NCI-H524 treated with DMSO at 0.1 percent for 48 hours (cell line): ENCODE data around the gene GALNT11.
"Not testable (repeated sequence)": the region's sequence is repeated elsewhere in the genome, so short reads cannot be mapped to it uniquely, and the experiment has no call there.

ENCODE experiments used
- DNase-seq: peaks from one replicate; lab custom pipeline; 2025; lab: John Stamatoyannopoulos, UW

GALNT11 gene

GRCh38 chr7:152027491-152028365, 2.3 kb downstream of the GALNT11 start:
- not testable (repeated sequence) for DNase-seq

GRCh38 chr7:152030059-152030458, 4.6 kb downstream of the GALNT11 start:
- not testable (repeated sequence) for DNase-seq

GRCh38 chr7:152030639-152031038, 5.2 kb downstream of the GALNT11 start:
- DNase-seq, result not testable (repeated sequence)

GRCh38 chr7:152035817-152036216, 10.3 kb downstream of the GALNT11 start:
- DNase-seq, result no peak

- DNase-seq, result not testable (repeated sequence)
Measured at GRCh38 chr7:152038410-152038809, 12.9 kb downstream of the GALNT11 start.

GRCh38 chr7:152043086-152043485, 17.6 kb downstream of the GALNT11 start:
- not testable (repeated sequence) for DNase-seq

GRCh38 chr7:152044909-152045308, 19.4 kb downstream of the GALNT11 start:
- not testable (repeated sequence) for DNase-seq

GRCh38 chr7:152046531-152046930, 21.1 kb downstream of the GALNT11 start:
- DNase-seq, result no peak

- DNase-seq, result no peak
Measured at GRCh38 chr7:152048051-152048450, 22.6 kb downstream of the GALNT11 start.

- DNase-seq, result no peak
Measured at GRCh38 chr7:152050547-152050971, 25.1 kb downstream of the GALNT11 start.

GRCh38 chr7:152051968-152052367, 26.5 kb downstream of the GALNT11 start:
- DNase-seq, result no peak

- no peak for DNase-seq
Measured at GRCh38 chr7:152052771-152053170, 27.3 kb downstream of the GALNT11 start.

- DNase-seq, result no peak
Measured at GRCh38 chr7:152054367-152055230, 29.1 kb downstream of the GALNT11 start.

GRCh38 chr7:152056621-152057274, 31.3 kb downstream of the GALNT11 start:
- DNase-seq, result no peak

- DNase-seq, result no peak
Measured at GRCh38 chr7:152059311-152059710, 33.8 kb downstream of the GALNT11 start.

GRCh38 chr7:152061086-152061485, 35.6 kb downstream of the GALNT11 start:
- DNase-seq, result not testable (repeated sequence)

GRCh38 chr7:152063192-152063591, 37.7 kb downstream of the GALNT11 start:
- DNase-seq, result not testable (repeated sequence)

- not testable (repeated sequence) for DNase-seq
Measured at GRCh38 chr7:152063821-152064220, 38.3 kb downstream of the GALNT11 start.

GRCh38 chr7:152065800-152066344, 40.4 kb downstream of the GALNT11 start:
- not testable (repeated sequence) for DNase-seq

- no peak for DNase-seq
Measured at GRCh38 chr7:152072421-152072820, 46.9 kb downstream of the GALNT11 start.

- no peak for DNase-seq
Measured at GRCh38 chr7:152073352-152073751, 47.9 kb downstream of the GALNT11 start.

GRCh38 chr7:152074673-152075072, 49.2 kb downstream of the GALNT11 start:
- DNase-seq, result no peak
